ELF-1 (cell line): ENCODE data around the gene ZNF223.
A peak's percentile ranks its signal among the peaks of the same experiment; 100 is the strongest.

ENCODE experiments used
- DNase-seq: peaks from one replicate; pipeline ENCODE4 v3.0.0-alpha.2; 2016; ENCODE audit warnings: low read depth, low spot score

ZNF223 gene

GRCh38 chr19:44071824-44072542, 20.1 kb downstream of the ZNF223 start, which contains the start of gene ZNF284:
Gene ZNF284, plus strand, starts transcription at chr19:44072159. Its CDS starts 4,231 bp downstream, at chr19:44076390.
- DNase-seq = peak; percentile 96

GRCh38 chr19:44072543-44073401, 20.9 kb downstream of the ZNF223 start:
- peak; percentile 6 for DNase-seq

- DNase-seq = no peak
Measured at GRCh38 chr19:44076325-44076724, 24.5 kb downstream of the ZNF223 start.

- DNase-seq = no peak
Measured at GRCh38 chr19:44092108-44092507, 40.3 kb downstream of the ZNF223 start.

- DNase-seq = peak; percentile 94
Measured at GRCh38 chr19:44093931-44094765, 42.3 kb downstream of the ZNF223 start, which contains the start of gene ZNF224. Gene ZNF224, plus strand, starts transcription at chr19:44094361. Its CDS starts 3,513 bp downstream, at chr19:44097874.

GRCh38 chr19:44107751-44108150, 55.9 kb downstream of the ZNF223 start:
- no peak for DNase-seq

GRCh38 chr19:44109458-44109857, 57.6 kb downstream of the ZNF223 start:
- no peak for DNase-seq

GRCh38 chr19:44111910-44112463, 60.2 kb downstream of the ZNF223 start:
- peak; percentile 98 for DNase-seq

GRCh38 chr19:44112802-44113137, 60.9 kb downstream of the ZNF223 start:
- DNase-seq = no peak

- DNase-seq = peak; percentile 99
Measured at GRCh38 chr19:44113138-44113783, 61.4 kb downstream of the ZNF223 start, which contains the start of gene ZNF225. Gene ZNF225, plus strand, starts transcription at chr19:44113399. Its CDS starts 2,429 bp downstream, at chr19:44115828.

GRCh38 chr19:44113784-44114390, 62.1 kb downstream of the ZNF223 start:
- DNase-seq = no peak
